ENCODE data around the gene STN1. TPM values are rescaled to one million over a fixed set of nuclear protein-coding genes. Genes with fewer than 3 reads are reported as not detected.

Gene STN1
- total RNA-seq, 4 donors from 2014 or later = 9.5 to 37.1 (median 18.5) TPM

DNA sequence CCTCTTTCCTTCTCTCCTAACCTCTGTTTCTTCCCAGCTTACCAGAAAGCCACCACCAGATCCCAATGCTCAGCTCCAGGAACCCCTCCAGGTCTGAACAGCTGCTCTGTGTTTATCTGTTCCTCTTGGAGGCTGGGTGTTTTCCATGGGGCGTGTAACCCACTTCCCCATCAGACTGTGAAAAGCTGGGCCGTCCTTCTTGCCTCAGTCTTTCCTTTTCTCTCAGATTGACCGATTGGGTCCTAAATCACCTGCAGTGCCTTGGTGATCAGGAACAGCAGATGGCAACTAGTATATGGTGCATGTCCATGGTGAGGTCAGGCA lies 67.5 kb downstream of the STN1 start:
- H3K4me3 ChIP-seq = no peak overlapping the region

DNA sequence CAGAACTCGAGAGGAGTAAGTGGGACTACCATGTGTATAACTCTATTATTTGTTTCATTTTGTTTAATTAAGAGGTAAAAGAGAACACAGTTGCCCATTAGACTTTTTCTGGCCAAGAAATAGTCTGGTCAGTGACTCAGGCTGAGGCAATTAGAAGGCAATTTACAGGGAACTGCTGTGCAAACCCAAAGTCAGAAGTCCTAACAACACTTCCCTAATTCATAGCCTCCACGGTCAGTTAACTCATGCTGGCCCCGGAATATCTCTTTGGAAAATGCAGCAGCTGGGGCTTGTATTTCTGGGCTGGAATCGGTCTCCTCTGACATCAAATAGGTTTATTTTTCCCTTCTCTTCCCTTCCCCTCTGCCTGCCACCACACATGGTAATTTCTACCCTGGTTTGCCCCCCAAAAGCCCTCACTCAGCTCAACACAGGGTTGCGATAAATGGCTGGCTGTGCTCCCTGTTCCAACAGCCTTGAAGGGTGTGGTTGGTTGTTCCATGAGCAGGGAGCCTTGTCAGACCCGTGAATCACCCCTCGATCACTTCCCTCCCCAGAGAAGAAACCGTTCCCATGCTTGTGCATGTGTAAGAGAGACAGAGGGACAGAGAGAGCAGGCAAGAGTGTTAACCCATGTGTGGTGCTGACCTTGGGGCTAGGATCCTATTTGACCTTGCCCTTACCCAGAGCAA lies 68.0 kb downstream of the STN1 start:
- no peak for DNase-seq
- no peak overlapping the region for H3K4me3 ChIP-seq
- peaks cover 5 to 75% (median 13%) of the 10 kb centered on the region in 4 donors for H3K4me1 ChIP-seq
- H3K9me3 ChIP-seq = no peaks in the 10 kb centered on the region
- H3K27me3 ChIP-seq = no peaks in the 10 kb centered on the region
- no peaks in the 10 kb centered on the region for H3K36me3 ChIP-seq
- TF ChIP-seq POLR2A (IDR thresholded peaks at IDR 0.05) = no peak
- TF ChIP-seq, protein P1, sequence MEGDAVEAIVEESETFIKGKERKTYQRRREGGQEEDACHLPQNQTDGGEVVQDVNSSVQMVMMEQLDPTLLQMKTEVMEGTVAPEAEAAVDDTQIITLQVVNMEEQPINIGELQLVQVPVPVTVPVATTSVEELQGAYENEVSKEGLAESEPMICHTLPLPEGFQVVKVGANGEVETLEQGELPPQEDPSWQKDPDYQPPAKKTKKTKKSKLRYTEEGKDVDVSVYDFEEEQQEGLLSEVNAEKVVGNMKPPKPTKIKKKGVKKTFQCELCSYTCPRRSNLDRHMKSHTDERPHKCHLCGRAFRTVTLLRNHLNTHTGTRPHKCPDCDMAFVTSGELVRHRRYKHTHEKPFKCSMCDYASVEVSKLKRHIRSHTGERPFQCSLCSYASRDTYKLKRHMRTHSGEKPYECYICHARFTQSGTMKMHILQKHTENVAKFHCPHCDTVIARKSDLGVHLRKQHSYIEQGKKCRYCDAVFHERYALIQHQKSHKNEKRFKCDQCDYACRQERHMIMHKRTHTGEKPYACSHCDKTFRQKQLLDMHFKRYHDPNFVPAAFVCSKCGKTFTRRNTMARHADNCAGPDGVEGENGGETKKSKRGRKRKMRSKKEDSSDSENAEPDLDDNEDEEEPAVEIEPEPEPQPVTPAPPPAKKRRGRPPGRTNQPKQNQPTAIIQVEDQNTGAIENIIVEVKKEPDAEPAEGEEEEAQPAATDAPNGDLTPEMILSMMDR (IDR thresholded peaks at IDR 0.05) = no peak
- peak overlapping the region; percentile 54 to 76 (median 61) for H3K27ac ChIP-seq

More for the DNA sequence above, 67.5 kb downstream of the STN1 start:
- Histone ChIP-seq H3K9me3 (no peaks in the 10 kb centered on the region), H3K27me3 (no peaks in the 10 kb centered on the region), H3K36me3 (no peaks in the 10 kb centered on the region), H3K27ac (peak overlapping the region; percentile 54 to 76 (median 61)), H3K4me1 (peaks cover 5 to 73% (median 14%) of the 10 kb centered on the region in 4 donors)
- no peak for DNase-seq
- no peak for TF ChIP-seq POLR2A (IDR thresholded peaks at IDR 0.05)
- TF ChIP-seq, protein P1 (IDR thresholded peaks at IDR 0.05) = no peak

DNA sequence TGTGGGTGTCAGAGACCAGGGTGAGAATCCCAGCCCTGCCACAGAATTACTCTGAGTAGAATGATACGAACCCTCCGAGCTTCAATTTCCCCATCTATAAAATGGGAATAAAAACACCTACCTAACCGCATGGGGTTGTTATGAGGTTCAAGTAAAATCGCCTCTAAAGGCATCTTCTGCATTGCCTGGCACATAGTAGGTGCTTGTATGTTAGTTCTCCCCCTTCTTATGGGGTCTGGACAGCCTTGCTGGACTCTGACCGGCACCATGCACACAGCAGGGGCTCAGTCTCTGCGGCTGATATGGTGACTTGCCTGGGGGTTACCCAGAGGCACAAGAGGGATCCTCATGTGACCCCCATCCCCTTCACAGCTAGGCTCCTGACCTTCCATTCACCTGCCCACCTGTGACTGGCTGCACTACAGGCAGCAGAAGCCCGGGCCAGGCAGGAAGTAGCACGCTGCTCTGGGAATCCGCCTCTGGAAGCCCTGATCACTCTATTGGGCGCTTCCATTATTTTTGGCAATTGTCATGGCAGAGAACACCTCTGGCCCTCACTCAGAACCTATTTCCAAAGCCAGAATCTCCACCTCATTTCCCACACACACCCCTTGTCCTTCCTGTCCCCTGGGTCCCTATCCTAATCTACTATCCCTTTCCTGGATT lies 68.6 kb downstream of the STN1 start:
- peaks cover 5 to 77% (median 10%) of the 10 kb centered on the region in 4 donors for H3K4me1 ChIP-seq
- no peak overlapping the region for H3K4me3 ChIP-seq
- no peak for TF ChIP-seq POLR2A (IDR thresholded peaks at IDR 0.05)
- TF ChIP-seq, protein P1 (IDR thresholded peaks at IDR 0.05) = no peak
- H3K9me3 ChIP-seq = no peaks in the 10 kb centered on the region
- H3K36me3 ChIP-seq = no peaks in the 10 kb centered on the region
- H3K27me3 ChIP-seq = no peaks in the 10 kb centered on the region
- DNase-seq = no peak
- peak overlapping the region; percentile 54 to 76 (median 61) for H3K27ac ChIP-seq

DNA sequence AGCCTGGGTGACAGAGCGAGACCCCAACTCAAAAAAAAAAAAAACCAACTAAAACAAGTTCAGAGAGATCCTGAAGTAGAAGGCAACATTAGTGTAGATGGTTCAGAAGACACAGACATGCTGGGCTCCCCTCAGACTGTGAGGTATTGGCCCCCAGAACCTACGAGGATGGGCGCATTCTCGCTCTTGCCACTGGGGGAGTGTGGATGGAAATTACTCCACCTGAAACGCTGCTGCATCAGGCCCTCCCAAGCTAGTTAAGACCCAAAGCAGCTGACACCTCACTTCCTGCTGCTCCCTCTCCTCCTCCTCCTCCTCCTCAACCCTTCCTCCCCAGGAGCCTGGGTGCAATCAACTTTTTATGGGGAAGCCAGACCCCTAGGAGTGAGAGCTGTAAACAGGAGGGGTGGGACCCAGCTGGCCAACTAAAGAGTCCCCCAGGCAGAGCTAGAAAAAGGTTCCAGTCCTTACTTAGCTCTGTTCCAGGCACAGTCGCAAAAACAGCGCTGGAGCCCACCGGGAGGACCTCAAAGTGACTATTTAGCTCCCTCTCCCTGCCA lies 70.0 kb downstream of the STN1 start:
- Histone ChIP-seq H3K9me3 (no peaks in the 10 kb centered on the region), H3K27ac (no peak overlapping the region), H3K4me3 (no peak overlapping the region), H3K27me3 (no peaks in the 10 kb centered on the region), H3K4me1 (peaks cover 6 to 77% (median 12%) of the 10 kb centered on the region in 4 donors), H3K36me3 (no peaks in the 10 kb centered on the region)
- TF ChIP-seq POLR2A (IDR thresholded peaks at IDR 0.05) = no peak
- TF ChIP-seq, protein P1 (IDR thresholded peaks at IDR 0.05) = peak in 2 of 6 experiments; percentile 13 to 24
- no peak for DNase-seq

DNA sequence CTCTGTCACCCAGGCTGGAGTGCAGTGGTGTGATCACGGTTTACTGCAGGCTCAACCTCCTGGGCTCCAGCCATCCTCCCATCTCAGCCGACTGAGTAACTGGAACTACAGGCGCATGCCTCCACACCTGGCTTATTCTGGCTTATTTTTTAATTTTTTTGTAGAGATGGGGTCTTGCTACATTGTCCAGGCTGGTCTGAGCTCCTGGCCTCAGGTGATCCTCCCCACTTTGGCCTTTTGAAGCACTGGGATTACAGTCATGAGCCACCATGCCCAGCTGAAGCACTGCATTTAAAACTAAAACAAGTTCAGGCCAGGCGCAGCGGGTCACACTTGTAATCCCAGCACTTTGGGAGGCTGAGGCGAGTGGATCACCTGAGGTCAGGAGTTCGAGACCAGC lies 70.6 kb downstream of the STN1 start:
- H3K4me1 ChIP-seq = peaks cover 6 to 78% (median 12%) of the 10 kb centered on the region in 4 donors
- no peak for DNase-seq
- TF ChIP-seq POLR2A (IDR thresholded peaks at IDR 0.05) = no peak
- TF ChIP-seq, protein P1 (IDR thresholded peaks at IDR 0.05) = no peak

More for the DNA sequence above, 70.6 kb downstream of the STN1 start:
- no peak overlapping the region for H3K27ac ChIP-seq
- H3K36me3 ChIP-seq = no peaks in the 10 kb centered on the region
- H3K9me3 ChIP-seq = no peaks in the 10 kb centered on the region
- no peaks in the 10 kb centered on the region for H3K27me3 ChIP-seq
- no peak overlapping the region for H3K4me3 ChIP-seq

Data from Peyer's patch (tissue), 4 donors.